GM23248 (cell line): ENCODE results near the gene CASTOR1. TPM values are rescaled to one million over a fixed set of nuclear protein-coding genes. Genes with fewer than 3 reads are reported as not detected.

Experiments used
- DNase-seq: peaks from one replicate; pipeline ENCODE4 v3.0.0-alpha.2; 2015
- H2AFZ ChIP-seq: fragments of 200-600 bp; sonication (generic); 2 replicates; pipeline ENCODE4 v1.6.1; 2016; ENCODE audit warnings: antibody characterized with exemption
- H3F3A ChIP-seq: fragments of 200-600 bp; sonication (generic); 2 replicates; pipeline ENCODE4 v1.6.1; 2016; ENCODE audit warnings: mild to moderate bottlenecking, antibody characterized with exemption, mixed run types; ENCODE audit not compliant: insufficient read depth
- H3K27ac ChIP-seq: fragments of 200-600 bp; sonication (generic); 2 replicates; pipeline ENCODE4 v1.5.1; 2016; ENCODE audit warnings: mild to moderate bottlenecking
- H3K27me3 ChIP-seq: fragments of 200-600 bp; sonication (generic); replicated peaks from 2 replicates; pipeline ENCODE4 v1.6.1; 2016; ENCODE audit warnings: mild to moderate bottlenecking; ENCODE audit not compliant: insufficient read depth
- H3K36me3 ChIP-seq: fragments of 200-600 bp; sonication (generic); 2 replicates; pipeline ENCODE4 v1.6.1; 2016; ENCODE audit warnings: low read depth, mild to moderate bottlenecking
- H3K4me1 ChIP-seq: fragments of 200-600 bp; sonication (generic); 2 replicates; pipeline ENCODE4 v1.6.1; 2016; ENCODE audit warnings: mild to moderate bottlenecking; ENCODE audit not compliant: insufficient read depth
- H3K4me2 ChIP-seq: fragments of 200-600 bp; sonication (generic); one replicate; pipeline ENCODE4 v1.6.1; 2016; ENCODE audit warnings: mild to moderate bottlenecking; ENCODE audit not compliant: unreplicated experiment
- H3K4me3 ChIP-seq: fragments of 200-600 bp; sonication (generic); 2 replicates; pipeline ENCODE4 v1.5.1; 2016; ENCODE audit warnings: mild to moderate bottlenecking
- H3K79me2 ChIP-seq: fragments of 200-600 bp; sonication (generic); 2 replicates; pipeline ENCODE4 v1.6.1; 2016; ENCODE audit warnings: mild to moderate bottlenecking; ENCODE audit not compliant: insufficient read depth
- H3K9ac ChIP-seq: fragments of 200-600 bp; sonication (generic); 2 replicates; pipeline ENCODE4 v1.6.1; 2016; ENCODE audit warnings: mild to moderate bottlenecking
- H3K9me2 ChIP-seq: fragments of 200-600 bp; sonication (generic); 2 replicates; pipeline ENCODE4 v1.6.1; 2016; ENCODE audit warnings: mixed run types, mild to moderate bottlenecking, moderate library complexity; ENCODE audit not compliant: insufficient read depth
- H3K9me3 ChIP-seq: fragments of 200-600 bp; sonication (generic); one replicate; pipeline ENCODE4 v1.6.1; 2017; ENCODE audit warnings: low read depth
- H4K20me1 ChIP-seq: fragments of 200-600 bp; sonication (generic); 2 replicates; pipeline ENCODE4 v1.6.0; 2016; ENCODE audit not compliant: insufficient read depth
- EZH2 ChIP-seq: fragments of 200-600 bp; sonication (generic); IDR thresholded peaks from 2 replicates; pipeline ENCODE4 v1.6.1; 2018; ENCODE audit warnings: antibody characterized with exemption, mild to moderate bottlenecking; ENCODE audit not compliant: insufficient read depth, poor library complexity, severe bottlenecking
- EZH2phosphoT487 ChIP-seq: fragments of 200-600 bp; sonication (generic); IDR thresholded peaks from 2 replicates; pipeline ENCODE4 v1.6.1; 2018; ENCODE audit warnings: antibody characterized with exemption, moderate library complexity, mild to moderate bottlenecking, low read depth; ENCODE audit not compliant: insufficient read depth
- WGBS, 2 experiments: methylation state at CpG; one replicate each; pipeline ENCODE4 v1.1.6; 2015 to 2017; ENCODE audit warnings: low lambda C conversion rate in 2 of 2, low coverage in 1 of 2; ENCODE audit errors: missing lambda C conversion rate in 2 of 2; 5-methylcytosine and 5-hydroxymethylcytosine counted together
- in situ Hi-C: fragments of 300-500 bp; cut with MboI; formaldehyde crosslinking; loops from 2 replicates; pipeline ENCODE4 v1.15.0; 2020
- polyA plus RNA-seq: library from polyadenylated mRNA; unstranded; fragments of >200 nt; fragmentation: Nextera tagmentation; extraction: Ambion mirVana; gene quantifications from 2 replicates; pipeline ENCODE4 v1.2.1, GENCODE V29; 2016
- total RNA-seq: library from RNA; depleted of rRNA; stranded (reverse); fragments of >200 nt; shearing (Covaris generic); gene quantifications from 2 replicates; pipeline ENCODE4 v1.2.3, GENCODE V29; 2014

Gene CASTOR1
- total and polyA plus RNA-seq, 2 experiments from 2014 or later, result 8.7 to 13.4 TPM

DNA sequence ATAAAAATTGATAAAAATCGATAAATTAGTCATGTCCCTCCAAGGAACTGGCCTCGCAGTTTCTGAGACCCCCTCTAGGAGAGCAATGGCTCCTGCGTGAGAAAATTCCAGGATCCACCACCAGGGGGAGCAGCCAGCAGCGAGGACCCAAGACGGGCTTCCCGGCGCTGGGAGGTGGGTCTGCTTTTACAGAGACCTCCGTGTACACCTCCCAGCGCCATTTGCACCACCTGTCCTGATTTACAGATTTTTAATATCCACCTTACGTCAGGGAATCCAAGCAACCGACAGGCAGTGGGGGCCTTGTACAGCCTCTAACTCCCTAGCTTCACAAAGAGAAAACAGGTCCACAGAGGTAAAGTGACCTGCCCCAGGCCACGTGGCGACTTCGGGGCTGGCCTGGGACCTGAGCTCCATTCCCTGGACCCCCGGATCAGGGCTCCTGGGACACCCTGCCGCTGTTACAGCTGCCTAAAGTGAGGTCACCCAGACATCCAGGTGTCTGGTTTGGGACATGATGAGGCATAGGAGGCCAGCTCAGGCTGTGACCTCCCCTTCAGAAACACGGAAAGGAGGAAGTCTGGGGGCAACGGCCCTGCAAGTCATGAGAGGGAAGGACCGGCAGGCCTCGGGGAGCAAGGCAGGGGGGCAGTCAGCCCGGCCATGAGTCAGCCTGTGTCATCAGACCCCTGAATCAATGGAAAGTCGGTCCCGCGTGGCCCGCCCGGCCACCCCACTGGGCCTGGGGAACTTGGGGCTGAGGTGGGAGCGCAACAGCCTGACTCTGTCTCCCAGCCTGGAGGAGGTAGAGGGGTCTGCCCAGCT is 26.2 kb downstream of the CASTOR1 start:
- Histone ChIP-seq H3F3A (no peaks in the 10 kb centered on the region), H3K27me3 (no peaks in the 10 kb centered on the region), H2AFZ (peak overlapping the region; percentile 60), H3K9me3 (no peaks in the 10 kb centered on the region), H3K27ac (no peak overlapping the region), H3K9ac (peak overlapping the region; percentile 11; the same call in 1 of the 2 replicates), H3K4me3 (peak overlapping the region; percentile 32; the same call in 1 of the 2 replicates), H3K79me2 (no peaks in the 10 kb centered on the region), H3K36me3 (no peaks in the 10 kb centered on the region), H4K20me1 (no peaks in the 10 kb centered on the region), H3K4me2 (peak overlapping the region; percentile 33), H3K9me2 (no peaks in the 10 kb centered on the region), H3K4me1 (peaks cover 4% of the 10 kb centered on the region; the same call in 1 of the 2 replicates)
- TF ChIP-seq EZH2phosphoT487 (no peak), EZH2 (no peak)
- WGBS, 2 experiments, result 23 to 26% methylated on average over 27 of the region's 27 CpGs
- in situ Hi-C loops, result no loop called here
- DNase-seq, result peak; percentile 68

DNA sequence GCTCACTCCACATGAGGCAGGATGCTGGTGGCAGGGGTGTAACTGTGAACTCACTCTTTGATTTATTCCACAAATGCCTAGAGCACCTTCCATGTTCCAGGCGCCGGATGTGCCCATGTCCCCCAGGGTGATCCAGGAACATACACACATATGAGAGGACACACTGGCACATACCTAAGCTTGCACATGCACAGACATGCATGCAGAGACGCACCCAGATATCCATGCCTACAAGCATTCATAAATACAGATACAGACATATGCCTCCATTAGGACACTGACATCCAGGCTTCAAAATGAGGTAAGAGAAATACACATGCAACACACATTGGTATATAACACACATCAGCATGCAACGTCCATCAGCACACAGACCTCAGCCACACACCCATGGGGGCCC is 27.2 kb downstream of the CASTOR1 start:
- Histone ChIP-seq H4K20me1 (no peaks in the 10 kb centered on the region), H3K79me2 (no peaks in the 10 kb centered on the region), H3K27me3 (no peaks in the 10 kb centered on the region), H2AFZ (no peak overlapping the region), H3F3A (no peaks in the 10 kb centered on the region), H3K4me2 (no peak overlapping the region), H3K4me1 (peaks cover 4% of the 10 kb centered on the region; the same call in 1 of the 2 replicates), H3K9me3 (no peaks in the 10 kb centered on the region), H3K27ac (no peak overlapping the region), H3K9me2 (no peaks in the 10 kb centered on the region), H3K4me3 (no peak overlapping the region), H3K36me3 (no peaks in the 10 kb centered on the region), H3K9ac (no peak overlapping the region)
- WGBS, 2 experiments, result 86 to 92% methylated on average over 4 of the region's 4 CpGs
- in situ Hi-C loops, result no loop called here
- DNase-seq, result no peak
- TF ChIP-seq EZH2 (no peak), EZH2phosphoT487 (no peak)

DNA sequence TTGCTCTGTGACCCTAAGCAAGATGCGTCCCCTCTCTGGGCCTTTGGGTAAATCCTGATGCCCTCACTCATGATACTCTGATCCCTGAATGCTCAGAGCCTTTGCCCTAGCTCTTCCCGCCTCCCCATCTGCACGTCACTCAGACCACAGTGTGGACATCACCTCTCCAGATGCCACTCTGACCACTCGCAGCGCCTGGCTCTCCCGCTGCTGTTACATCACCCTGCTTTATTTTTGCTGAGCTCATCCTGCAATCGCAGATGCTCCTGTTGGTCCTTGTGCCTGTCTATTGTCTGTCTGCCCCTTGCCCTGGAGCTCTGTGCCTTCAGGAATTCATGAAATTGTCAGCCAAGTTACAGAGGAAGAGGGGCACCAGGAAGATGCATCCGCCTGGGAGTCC is 28.2 kb downstream of the CASTOR1 start:
- in situ Hi-C loops, result no loop called here
- Histone ChIP-seq H2AFZ (no peak overlapping the region), H3K27ac (no peak overlapping the region), H3K36me3 (no peaks in the 10 kb centered on the region), H3K9me3 (no peaks in the 10 kb centered on the region), H3K4me1 (peaks cover 4% of the 10 kb centered on the region; the same call in 1 of the 2 replicates), H3K9me2 (no peaks in the 10 kb centered on the region), H3K27me3 (no peaks in the 10 kb centered on the region), H3K4me3 (no peak overlapping the region), H3K79me2 (no peaks in the 10 kb centered on the region), H3F3A (no peaks in the 10 kb centered on the region), H3K4me2 (no peak overlapping the region), H3K9ac (no peak overlapping the region), H4K20me1 (no peaks in the 10 kb centered on the region)
- DNase-seq, result no peak
- WGBS, 2 experiments, result 82 to 85% methylated on average over 8 of the region's 8 CpGs
- TF ChIP-seq EZH2, result no peak
- TF ChIP-seq EZH2phosphoT487, result no peak

DNA sequence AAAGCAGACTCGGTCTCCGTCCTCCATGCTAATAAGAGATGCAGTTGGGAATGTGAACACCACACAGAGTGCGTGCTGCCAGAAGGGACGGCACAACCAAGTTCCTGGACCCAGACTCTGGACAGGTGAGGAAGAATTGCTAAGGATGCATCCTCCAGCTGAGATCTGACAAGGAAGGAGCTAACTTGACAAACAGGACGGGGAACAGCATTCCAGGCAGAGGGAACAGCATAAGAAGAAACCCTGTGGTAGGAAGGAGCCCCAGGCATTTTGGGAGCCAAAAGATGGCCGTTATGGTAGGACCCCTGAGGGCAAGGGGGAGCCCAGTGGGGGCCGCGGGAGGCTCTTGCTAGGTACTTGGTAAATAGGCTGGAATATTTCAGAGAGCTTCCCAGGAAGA is 28.6 kb downstream of the CASTOR1 start:
- WGBS, 2 experiments, result 75 to 83% methylated on average over 8 of the region's 8 CpGs
- Histone ChIP-seq H3K36me3 (no peaks in the 10 kb centered on the region), H3K4me1 (peaks cover 4% of the 10 kb centered on the region; the same call in 1 of the 2 replicates), H3K27ac (no peak overlapping the region), H4K20me1 (no peaks in the 10 kb centered on the region), H3F3A (no peaks in the 10 kb centered on the region), H3K27me3 (no peaks in the 10 kb centered on the region), H3K79me2 (no peaks in the 10 kb centered on the region), H3K9ac (no peak overlapping the region), H2AFZ (no peak overlapping the region), H3K4me3 (no peak overlapping the region), H3K9me2 (no peaks in the 10 kb centered on the region), H3K4me2 (no peak overlapping the region), H3K9me3 (no peaks in the 10 kb centered on the region)
- TF ChIP-seq EZH2phosphoT487, result no peak
- no peak for TF ChIP-seq EZH2
- in situ Hi-C loops, result no loop called here
- no peak for DNase-seq
